ENCODE data around the gene RASGEF1C. TPM values are rescaled to one million over a fixed set of nuclear protein-coding genes. Genes with fewer than 3 reads are reported as not detected.

The RASGEF1C gene
- total RNA-seq, 5 donors from 2014 or later (not counting 1 experiment from before 2014, with no cell fraction given), result not detected

- H3K4me1 Mint-ChIP-seq, result peaks cover 0 to 5% (median 0%) of the 10 kb centered on the region in 3 donors
- no peak overlapping the region for H3K27ac Mint-ChIP-seq
- H3K27me3 ChIP-seq (replicated peaks in 1 of 2; ENCODE audit: control insufficient read depth in 2 of 2, extremely low read depth in 1 of 2, insufficient read depth in 2 of 2, low read length in 1 of 2), result peaks cover 0 to 33% of the 10 kb centered on the region in 2 experiments
- no peak overlapping the region for H3K4me3 ChIP-seq (ENCODE audit: control insufficient read depth in 1 of 2, extremely low read depth in 1 of 2, low read length in 1 of 2)
- H3K36me3 Mint-ChIP-seq, result no peaks in the 10 kb centered on the region
- ChIA-PET CTCF (no interaction called here), POLR2A (no interaction called here)
- no peaks in the 10 kb centered on the region for H3K36me3 ChIP-seq (ENCODE audit: control insufficient read depth in 2 of 2, extremely low read depth in 1 of 2, insufficient read depth in 1 of 2, low read length in 1 of 2)
- H3K27ac ChIP-seq (ENCODE audit: low read length), result no peak overlapping the region
- ATAC-seq (replicated peaks in 1 of 4), result no peak
- peak in 3 of 35 experiments; percentile 2 to 21 (median 3) for DNase-seq
- H3K4me3 Mint-ChIP-seq, result no peak overlapping the region
- H3K27me3 Mint-ChIP-seq, result peaks cover 5 to 16% of the 10 kb centered on the region in 2 donors
- H3K4me1 ChIP-seq (ENCODE audit: control insufficient read depth in 1 of 2, extremely low read depth in 1 of 2, insufficient read depth in 2 of 2, low read length in 2 of 2), result peaks cover 0 to 7% of the 10 kb centered on the region in 2 experiments
- 91% methylated on average over 5 of the region's 9 CpGs for WGBS (ENCODE audit: insufficient coverage)
- H3K9me3 Mint-ChIP-seq, result no peaks in the 10 kb centered on the region
- no peaks in the 10 kb centered on the region for H3K9me3 ChIP-seq
These were observed 75.0 kb downstream of the RASGEF1C start for GRCh38 chr5:180133971-180134508.

GRCh38 chr5:180133551-180133950 lies 75.5 kb downstream of the RASGEF1C start:
- ATAC-seq (replicated peaks in 1 of 4), result no peak
- POLR2A ChIA-PET, result no interaction called here
- no peaks in the 10 kb centered on the region for H3K36me3 ChIP-seq (ENCODE audit: control insufficient read depth in 2 of 2, extremely low read depth in 1 of 2, insufficient read depth in 1 of 2, low read length in 1 of 2)

GRCh38 chr5:180133060-180133459 lies 76.0 kb downstream of the RASGEF1C start:
- Histone ChIP-seq H3K4me1 (ENCODE audit: control insufficient read depth in 1 of 2, extremely low read depth in 1 of 2, insufficient read depth in 2 of 2, low read length in 2 of 2) (peaks cover 0 to 7% of the 10 kb centered on the region in 2 experiments), H3K27ac (ENCODE audit: low read length) (no peak overlapping the region), H3K4me3 (ENCODE audit: control insufficient read depth in 1 of 2, extremely low read depth in 1 of 2, low read length in 1 of 2) (no peak overlapping the region), H3K27me3 (replicated peaks in 1 of 2; ENCODE audit: control insufficient read depth in 2 of 2, extremely low read depth in 1 of 2, insufficient read depth in 2 of 2, low read length in 1 of 2) (peaks cover 0 to 31% of the 10 kb centered on the region in 2 experiments), H3K9me3 (no peaks in the 10 kb centered on the region), H3K36me3 (ENCODE audit: control insufficient read depth in 2 of 2, extremely low read depth in 1 of 2, insufficient read depth in 1 of 2, low read length in 1 of 2) (no peaks in the 10 kb centered on the region)
- Mint-ChIP-seq H3K4me3 (no peak overlapping the region), H3K9me3 (no peaks in the 10 kb centered on the region), H3K36me3 (no peaks in the 10 kb centered on the region), H3K4me1 (peaks cover 0 to 5% (median 0%) of the 10 kb centered on the region in 3 donors), H3K27ac (no peak overlapping the region), H3K27me3 (peaks cover 0 to 7% of the 10 kb centered on the region in 2 donors)
- ATAC-seq (replicated peaks in 1 of 4) (no peak), DNase-seq (peak in 2 of 35 experiments; percentile 10 to 19)
- CTCF ChIA-PET, result no interaction called here
- POLR2A ChIA-PET, result no interaction called here
- 89% methylated on average over 5 of the region's 9 CpGs for WGBS (ENCODE audit: insufficient coverage)

More at GRCh38 chr5:180133551-180133950, 75.5 kb downstream of the RASGEF1C start:
- H3K36me3 Mint-ChIP-seq, result no peaks in the 10 kb centered on the region
- Histone ChIP-seq H3K27me3 (replicated peaks in 1 of 2; ENCODE audit: control insufficient read depth in 2 of 2, extremely low read depth in 1 of 2, insufficient read depth in 2 of 2, low read length in 1 of 2) (peaks cover 0 to 34% of the 10 kb centered on the region in 2 experiments), H3K9me3 (no peaks in the 10 kb centered on the region), H3K4me1 (ENCODE audit: control insufficient read depth in 1 of 2, extremely low read depth in 1 of 2, insufficient read depth in 2 of 2, low read length in 2 of 2) (peaks cover 0 to 7% of the 10 kb centered on the region in 2 experiments), H3K4me3 (ENCODE audit: control insufficient read depth in 1 of 2, extremely low read depth in 1 of 2, low read length in 1 of 2) (no peak overlapping the region), H3K27ac (ENCODE audit: low read length) (no peak overlapping the region)
- no peak overlapping the region for H3K4me3 Mint-ChIP-seq
- peaks cover under 1 to 12% of the 10 kb centered on the region in 2 donors for H3K27me3 Mint-ChIP-seq
- CTCF ChIA-PET, result no interaction called here
- WGBS (ENCODE audit: insufficient coverage), result 92% methylated on average over 3 of the region's 4 CpGs
- peaks cover 0 to 5% (median 0%) of the 10 kb centered on the region in 3 donors for H3K4me1 Mint-ChIP-seq
- DNase-seq, result no peak
- no peaks in the 10 kb centered on the region for H3K9me3 Mint-ChIP-seq
- H3K27ac Mint-ChIP-seq, result no peak overlapping the region

- 82% methylated on average over 26 of the region's 26 CpGs for WGBS (ENCODE audit: insufficient coverage)
- Mint-ChIP-seq H3K27ac (peak overlapping the region in 1 of 2 donors; percentile 28), H3K9me3 (no peaks in the 10 kb centered on the region), H3K4me3 (no peak overlapping the region), H3K4me1 (peaks cover 0 to 5% (median 0%) of the 10 kb centered on the region in 3 donors), H3K27me3 (peaks cover 7 to 9% of the 10 kb centered on the region in 2 donors), H3K36me3 (no peaks in the 10 kb centered on the region)
- peaks cover 0 to 31% of the 10 kb centered on the region in 2 experiments for H3K27me3 ChIP-seq (replicated peaks in 1 of 2; ENCODE audit: control insufficient read depth in 2 of 2, extremely low read depth in 1 of 2, insufficient read depth in 2 of 2, low read length in 1 of 2)
- H3K36me3 ChIP-seq (ENCODE audit: control insufficient read depth in 2 of 2, extremely low read depth in 1 of 2, insufficient read depth in 1 of 2, low read length in 1 of 2), result no peaks in the 10 kb centered on the region
- ATAC-seq (replicated peaks in 1 of 4), result no peak
- no peak overlapping the region for H3K4me3 ChIP-seq (ENCODE audit: control insufficient read depth in 1 of 2, extremely low read depth in 1 of 2, low read length in 1 of 2)
- H3K27ac ChIP-seq (ENCODE audit: low read length), result no peak overlapping the region
- peaks cover 0 to 7% of the 10 kb centered on the region in 2 experiments for H3K4me1 ChIP-seq (ENCODE audit: control insufficient read depth in 1 of 2, extremely low read depth in 1 of 2, insufficient read depth in 2 of 2, low read length in 2 of 2)
- no peaks in the 10 kb centered on the region for H3K9me3 ChIP-seq
- POLR2A ChIA-PET, result no interaction called here
- peak in 3 of 35 experiments; percentile 4 to 21 (median 9) for DNase-seq
- CTCF ChIA-PET, result no interaction called here
These were observed 77.9 kb downstream of the RASGEF1C start for GRCh38 chr5:180130876-180131740.

GRCh38 chr5:180130291-180130869 lies 78.6 kb downstream of the RASGEF1C start:
- Mint-ChIP-seq H3K4me1 (peaks cover 0 to 4% (median 0%) of the 10 kb centered on the region in 3 donors), H3K27ac (no peak overlapping the region), H3K4me3 (no peak overlapping the region), H3K9me3 (no peaks in the 10 kb centered on the region), H3K27me3 (peaks cover 7 to 8% of the 10 kb centered on the region in 2 donors), H3K36me3 (no peaks in the 10 kb centered on the region)
- H3K27ac ChIP-seq (ENCODE audit: low read length), result no peak overlapping the region
- peaks cover 0 to 4% of the 10 kb centered on the region in 2 experiments for H3K4me1 ChIP-seq (ENCODE audit: control insufficient read depth in 1 of 2, extremely low read depth in 1 of 2, insufficient read depth in 2 of 2, low read length in 2 of 2)
- CTCF ChIA-PET, result no interaction called here
- ATAC-seq (replicated peaks in 1 of 4), result no peak
- H3K27me3 ChIP-seq (replicated peaks in 1 of 2; ENCODE audit: control insufficient read depth in 2 of 2, extremely low read depth in 1 of 2, insufficient read depth in 2 of 2, low read length in 1 of 2), result peaks cover 0 to 23% of the 10 kb centered on the region in 2 experiments
- H3K36me3 ChIP-seq (ENCODE audit: control insufficient read depth in 2 of 2, extremely low read depth in 1 of 2, insufficient read depth in 1 of 2, low read length in 1 of 2), result no peaks in the 10 kb centered on the region
- no peak overlapping the region for H3K4me3 ChIP-seq (ENCODE audit: control insufficient read depth in 1 of 2, extremely low read depth in 1 of 2, low read length in 1 of 2)
- POLR2A ChIA-PET, result no interaction called here
- 77% methylated on average over 16 of the region's 16 CpGs for WGBS (ENCODE audit: insufficient coverage)
- no peaks in the 10 kb centered on the region for H3K9me3 ChIP-seq
- DNase-seq, result peak in 1 of 35 experiments; percentile 1

- no peaks in the 10 kb centered on the region for H3K9me3 Mint-ChIP-seq
- ATAC-seq (replicated peaks in 1 of 4) (no peak), DNase-seq (peak in 2 of 35 experiments; percentile 3 to 18)
- ChIA-PET POLR2A (no interaction called here), CTCF (no interaction called here)
- no peaks in the 10 kb centered on the region for H3K4me1 ChIP-seq (ENCODE audit: control insufficient read depth in 1 of 2, extremely low read depth in 1 of 2, insufficient read depth in 2 of 2, low read length in 2 of 2)
- no peak overlapping the region for H3K27ac ChIP-seq (ENCODE audit: low read length)
- no peak overlapping the region for H3K27ac Mint-ChIP-seq
- H3K27me3 ChIP-seq (replicated peaks in 1 of 2; ENCODE audit: control insufficient read depth in 2 of 2, extremely low read depth in 1 of 2, insufficient read depth in 2 of 2, low read length in 1 of 2), result peaks cover 0 to 21% of the 10 kb centered on the region in 2 experiments
- peaks cover 3 to 7% of the 10 kb centered on the region in 2 donors for H3K27me3 Mint-ChIP-seq
- no peaks in the 10 kb centered on the region for H3K36me3 Mint-ChIP-seq
- 76% methylated on average over 22 of the region's 27 CpGs for WGBS (ENCODE audit: insufficient coverage)
- H3K4me3 Mint-ChIP-seq, result no peak overlapping the region
- no peaks in the 10 kb centered on the region for H3K9me3 ChIP-seq
- no peaks in the 10 kb centered on the region for H3K4me1 Mint-ChIP-seq
- H3K36me3 ChIP-seq (ENCODE audit: control insufficient read depth in 2 of 2, extremely low read depth in 1 of 2, insufficient read depth in 1 of 2, low read length in 1 of 2), result no peaks in the 10 kb centered on the region
- no peak overlapping the region for H3K4me3 ChIP-seq (ENCODE audit: control insufficient read depth in 1 of 2, extremely low read depth in 1 of 2, low read length in 1 of 2)
These were observed 79.5 kb downstream of the RASGEF1C start for GRCh38 chr5:180129291-180130190.
